ENCODE data around the gene ATP1A4. TPM values are rescaled to one million over a fixed set of nuclear protein-coding genes. Genes with fewer than 3 reads are reported as not detected.
A peak's percentile ranks its signal among the peaks of the same experiment; 100 is the strongest.
"Not testable (repeated sequence)": the region's sequence is repeated elsewhere in the genome, so short reads cannot be mapped to it uniquely, and the experiment has no call there.

ATP1A4 gene
- total RNA-seq, 1 donor from 2014 or later, result not detected

- Mint-ChIP-seq H3K9me3 (ENCODE audit: unreplicated experiment) (no peaks in the 10 kb centered on the region), H3K4me1 (ENCODE audit: unreplicated experiment) (peaks cover 19% of the 10 kb centered on the region), H3K27me3 (ENCODE audit: unreplicated experiment) (peaks cover 11% of the 10 kb centered on the region), H3K4me3 (ENCODE audit: unreplicated experiment) (no peak overlapping the region), H3K27ac (ENCODE audit: unreplicated experiment) (no peak overlapping the region), H3K36me3 (ENCODE audit: unreplicated experiment) (no peaks in the 10 kb centered on the region)
- DNase-seq (ENCODE audit: extremely low spot score, unreplicated experiment), result no peak
- TF ChIP-seq CTCF (IDR thresholded peaks at IDR 0.05), result no peak
Measured at GRCh38 chr1:160122978-160123495, 28.4 kb upstream of the ATP1A4 start.

GRCh38 chr1:160123726-160124125, 27.7 kb upstream of the ATP1A4 start:
- H3K4me3 Mint-ChIP-seq (ENCODE audit: unreplicated experiment), result no peak overlapping the region
- no peaks in the 10 kb centered on the region for H3K9me3 Mint-ChIP-seq (ENCODE audit: unreplicated experiment)
- peaks cover 15% of the 10 kb centered on the region for H3K4me1 Mint-ChIP-seq (ENCODE audit: unreplicated experiment)
- no peak for DNase-seq (ENCODE audit: extremely low spot score, unreplicated experiment)
- H3K27ac Mint-ChIP-seq (ENCODE audit: unreplicated experiment), result no peak overlapping the region
- peaks cover 4% of the 10 kb centered on the region for H3K27me3 Mint-ChIP-seq (ENCODE audit: unreplicated experiment)
- TF ChIP-seq CTCF (IDR thresholded peaks at IDR 0.05), result no peak
- no peaks in the 10 kb centered on the region for H3K36me3 Mint-ChIP-seq (ENCODE audit: unreplicated experiment)

DNA sequence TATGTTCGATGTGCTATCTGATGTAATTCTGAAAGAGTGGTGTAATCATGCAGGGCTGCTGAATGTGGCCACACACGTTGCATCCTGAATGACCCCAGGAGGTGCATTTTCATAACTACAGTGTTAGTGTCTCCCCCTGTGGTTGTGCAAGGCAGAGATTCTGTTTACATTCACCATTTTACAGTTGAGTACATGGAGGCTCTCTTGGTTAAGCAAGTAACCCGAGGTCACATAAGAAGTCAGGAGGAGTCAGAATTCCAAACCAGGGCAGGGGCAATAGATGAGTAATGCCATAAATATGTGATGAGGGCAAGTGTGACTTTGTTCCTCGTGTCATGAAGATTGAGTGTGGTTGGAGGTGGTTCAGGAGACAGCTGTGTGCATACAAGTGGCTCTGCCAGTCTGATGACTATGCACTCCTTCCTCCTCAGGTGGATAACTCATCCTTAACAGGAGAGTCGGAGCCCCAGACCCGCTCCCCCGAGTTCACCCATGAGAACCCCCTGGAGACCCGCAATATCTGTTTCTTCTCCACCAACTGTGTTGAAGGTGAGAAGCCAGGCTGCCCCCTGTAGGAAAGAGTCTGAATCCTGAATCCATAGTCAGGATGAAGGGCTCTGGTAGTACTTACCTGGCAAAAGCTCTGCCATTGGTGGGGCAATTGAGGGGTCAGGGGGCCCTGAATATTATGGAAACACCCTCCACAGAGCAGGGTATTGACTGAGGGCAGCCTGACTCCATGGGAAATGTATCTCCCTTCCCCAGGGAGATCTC, 26.5 kb upstream of the ATP1A4 start:
- peak; percentile 2 for TF ChIP-seq CTCF (IDR thresholded peaks at IDR 0.05)
- Mint-ChIP-seq H3K36me3 (ENCODE audit: unreplicated experiment) (no peaks in the 10 kb centered on the region), H3K27me3 (ENCODE audit: unreplicated experiment) (peaks cover 7% of the 10 kb centered on the region), H3K27ac (ENCODE audit: unreplicated experiment) (no peak overlapping the region), H3K9me3 (ENCODE audit: unreplicated experiment) (no peaks in the 10 kb centered on the region), H3K4me1 (ENCODE audit: unreplicated experiment) (peaks cover 15% of the 10 kb centered on the region), H3K4me3 (ENCODE audit: unreplicated experiment) (no peak overlapping the region)
- no peak for DNase-seq (ENCODE audit: extremely low spot score, unreplicated experiment)

- H3K36me3 Mint-ChIP-seq (ENCODE audit: unreplicated experiment), result no peaks in the 10 kb centered on the region
- H3K27ac Mint-ChIP-seq (ENCODE audit: unreplicated experiment), result no peak overlapping the region
- H3K27me3 Mint-ChIP-seq (ENCODE audit: unreplicated experiment), result peaks cover 4% of the 10 kb centered on the region
- H3K4me1 Mint-ChIP-seq (ENCODE audit: unreplicated experiment), result peaks cover 15% of the 10 kb centered on the region
- TF ChIP-seq CTCF (IDR thresholded peaks at IDR 0.05), result no peak
- no peak for DNase-seq (ENCODE audit: extremely low spot score, unreplicated experiment)
- no peaks in the 10 kb centered on the region for H3K9me3 Mint-ChIP-seq (ENCODE audit: unreplicated experiment)
- no peak overlapping the region for H3K4me3 Mint-ChIP-seq (ENCODE audit: unreplicated experiment)
Measured at GRCh38 chr1:160125746-160126145, 25.7 kb upstream of the ATP1A4 start.

GRCh38 chr1:160126342-160126741, 25.1 kb upstream of the ATP1A4 start:
- H3K27me3 Mint-ChIP-seq (ENCODE audit: unreplicated experiment), result not testable (repeated sequence)

More at GRCh38 chr1:160126342-160126741, 25.1 kb upstream of the ATP1A4 start:
- not testable (repeated sequence) for H3K4me3 Mint-ChIP-seq (ENCODE audit: unreplicated experiment); DNase-seq (ENCODE audit: extremely low spot score, unreplicated experiment); H3K9me3 Mint-ChIP-seq (ENCODE audit: unreplicated experiment); H3K36me3 Mint-ChIP-seq (ENCODE audit: unreplicated experiment); H3K27ac Mint-ChIP-seq (ENCODE audit: unreplicated experiment)
- H3K4me1 Mint-ChIP-seq (ENCODE audit: unreplicated experiment), result peaks cover 15% of the 10 kb centered on the region
